Activated T-helper 1 cell treated with anti-CD3 and anti-CD28 coated beads, Interleukin-12 subunit alpha, Interleukin-12 subunit beta, Interleukin-2, Interleukin-4 antibody, amounts not matched to agents 30 ng/mL and 10 ng/mL and 1 ng/mL, durations not matched to agents 14 hours and 24 hours and 36 hours (primary cell): ENCODE data around the gene PRKCZ. TPM values are rescaled to one million over a fixed set of nuclear protein-coding genes. Genes with fewer than 3 reads are reported as not detected.

Experiments
- DNase-seq: peaks from one replicate; pipeline ENCODE4 v3.0.0; 2021; ENCODE audit warnings: low spot score
- H3K27ac Mint-ChIP-seq: one replicate; pipeline ENCODE4 v1.8.0; 2021; ENCODE audit warnings: mild to moderate bottlenecking, mixed read lengths
- H3K27me3 Mint-ChIP-seq: one replicate; pipeline ENCODE4 v1.8.0; 2022; ENCODE audit warnings: mild to moderate bottlenecking, moderate library complexity, mixed read lengths; ENCODE audit not compliant: insufficient read depth
- H3K36me3 Mint-ChIP-seq: one replicate; pipeline ENCODE4 v1.8.0; 2021; ENCODE audit warnings: low read depth, mixed read lengths
- H3K4me1 Mint-ChIP-seq: one replicate; pipeline ENCODE4 v1.8.0; 2021; ENCODE audit warnings: low read depth, mixed read lengths
- H3K4me3 Mint-ChIP-seq: one replicate; pipeline ENCODE4 v1.8.0; 2021; ENCODE audit warnings: mild to moderate bottlenecking, moderate library complexity, mixed read lengths
- H3K9me3 Mint-ChIP-seq: one replicate; pipeline ENCODE4 v1.8.0; 2021; ENCODE audit warnings: mixed read lengths
- intact Hi-C: fragments of 100-400 bp; cut with micrococcal nuclease; formaldehyde crosslinking; loops from one replicate; pipeline ENCODE4 v1.15.1; 2024
- total RNA-seq: library from RNA; stranded (reverse); gene quantifications from 2 replicates; pipeline ENCODE4 v1.2.3, GENCODE V29; 2022

PRKCZ gene
- total RNA-seq, 1 donor from 2014 or later: 4.1 TPM

- DNase-seq: no peak
- Mint-ChIP-seq H3K9me3 (no peaks in the 10 kb centered on the region), H3K27me3 (peaks cover 3% of the 10 kb centered on the region), H3K36me3 (no peaks in the 10 kb centered on the region), H3K27ac (no peak overlapping the region), H3K4me3 (no peak overlapping the region), H3K4me1 (no peaks in the 10 kb centered on the region)
- intact Hi-C loops: no loop called here
These were observed 19.9 kb upstream of the PRKCZ start for GRCh38 chr1:2030076-2030871.

GRCh38 chr1:2031546-2032540 is 18.4 kb upstream of the PRKCZ start:
- H3K36me3 Mint-ChIP-seq: no peaks in the 10 kb centered on the region
- intact Hi-C loops: no loop called here
- no peak for DNase-seq
- H3K27ac Mint-ChIP-seq: no peak overlapping the region
- H3K4me1 Mint-ChIP-seq: no peaks in the 10 kb centered on the region
- H3K27me3 Mint-ChIP-seq: peaks cover 3% of the 10 kb centered on the region
- H3K4me3 Mint-ChIP-seq: no peak overlapping the region
- H3K9me3 Mint-ChIP-seq: no peaks in the 10 kb centered on the region

- Mint-ChIP-seq H3K36me3 (no peaks in the 10 kb centered on the region), H3K27me3 (peaks cover 3% of the 10 kb centered on the region), H3K4me1 (no peaks in the 10 kb centered on the region), H3K4me3 (no peak overlapping the region), H3K27ac (no peak overlapping the region), H3K9me3 (no peaks in the 10 kb centered on the region)
- DNase-seq: no peak
- intact Hi-C loops: no loop called here
These were observed 17.5 kb upstream of the PRKCZ start for GRCh38 chr1:2032737-2033136.

GRCh38 chr1:2033165-2033564 is 17.0 kb upstream of the PRKCZ start:
- Mint-ChIP-seq H3K36me3 (no peaks in the 10 kb centered on the region), H3K9me3 (no peaks in the 10 kb centered on the region), H3K27me3 (peaks cover 3% of the 10 kb centered on the region), H3K4me3 (no peak overlapping the region), H3K4me1 (no peaks in the 10 kb centered on the region), H3K27ac (no peak overlapping the region)
- intact Hi-C loops: no loop called here
- DNase-seq: no peak

- Mint-ChIP-seq H3K4me1 (no peaks in the 10 kb centered on the region), H3K4me3 (no peak overlapping the region), H3K36me3 (no peaks in the 10 kb centered on the region), H3K27ac (no peak overlapping the region), H3K9me3 (no peaks in the 10 kb centered on the region), H3K27me3 (peaks cover 5% of the 10 kb centered on the region)
- intact Hi-C loops: no loop called here
- no peak for DNase-seq
These were observed 13.9 kb upstream of the PRKCZ start for GRCh38 chr1:2036287-2036686.

GRCh38 chr1:2037314-2037979 is 12.8 kb upstream of the PRKCZ start:
- intact Hi-C loops: no loop called here
- Mint-ChIP-seq H3K4me3 (no peak overlapping the region), H3K4me1 (no peaks in the 10 kb centered on the region), H3K9me3 (no peaks in the 10 kb centered on the region), H3K27me3 (peaks cover 5% of the 10 kb centered on the region), H3K27ac (no peak overlapping the region), H3K36me3 (no peaks in the 10 kb centered on the region)
- no peak for DNase-seq

- Mint-ChIP-seq H3K27ac (no peak overlapping the region), H3K4me3 (no peak overlapping the region)
- intact Hi-C loops: no loop called here
These were observed 12.0 kb upstream of the PRKCZ start for GRCh38 chr1:2038229-2038628.

GRCh38 chr1:2039251-2039650 is 11.0 kb upstream of the PRKCZ start:
- Mint-ChIP-seq H3K27ac (no peak overlapping the region), H3K4me3 (no peak overlapping the region), H3K27me3 (peaks cover 9% of the 10 kb centered on the region), H3K36me3 (no peaks in the 10 kb centered on the region), H3K9me3 (no peaks in the 10 kb centered on the region), H3K4me1 (no peaks in the 10 kb centered on the region)
- DNase-seq: no peak
- intact Hi-C loops: no loop called here

More at GRCh38 chr1:2038229-2038628, 12.0 kb upstream of the PRKCZ start:
- no peaks in the 10 kb centered on the region for H3K36me3 Mint-ChIP-seq
- no peak for DNase-seq
- H3K4me1 Mint-ChIP-seq: no peaks in the 10 kb centered on the region
- H3K9me3 Mint-ChIP-seq: no peaks in the 10 kb centered on the region
- peaks cover 5% of the 10 kb centered on the region for H3K27me3 Mint-ChIP-seq

- H3K27ac Mint-ChIP-seq: no peak overlapping the region
- H3K27me3 Mint-ChIP-seq: peaks cover 17% of the 10 kb centered on the region
- H3K4me1 Mint-ChIP-seq: no peaks in the 10 kb centered on the region
- intact Hi-C loops: no loop called here
- no peak for DNase-seq
- no peaks in the 10 kb centered on the region for H3K36me3 Mint-ChIP-seq
- H3K4me3 Mint-ChIP-seq: no peak overlapping the region
- H3K9me3 Mint-ChIP-seq: no peaks in the 10 kb centered on the region
These were observed 8.9 kb upstream of the PRKCZ start for GRCh38 chr1:2041305-2041704.

GRCh38 chr1:2041887-2042286 is 8.3 kb upstream of the PRKCZ start:
- intact Hi-C loops: no loop called here
- no peak overlapping the region for H3K4me3 Mint-ChIP-seq
- no peak overlapping the region for H3K27ac Mint-ChIP-seq
- H3K9me3 Mint-ChIP-seq: no peaks in the 10 kb centered on the region
- H3K4me1 Mint-ChIP-seq: no peaks in the 10 kb centered on the region
- no peak for DNase-seq
- H3K36me3 Mint-ChIP-seq: no peaks in the 10 kb centered on the region
- peaks cover 21% of the 10 kb centered on the region for H3K27me3 Mint-ChIP-seq

GRCh38 chr1:2042830-2043773 is 7.1 kb upstream of the PRKCZ start:
- DNase-seq: no peak
- Mint-ChIP-seq H3K27ac (no peak overlapping the region), H3K36me3 (no peaks in the 10 kb centered on the region), H3K4me1 (no peaks in the 10 kb centered on the region), H3K4me3 (no peak overlapping the region), H3K9me3 (no peaks in the 10 kb centered on the region), H3K27me3 (peaks cover 21% of the 10 kb centered on the region)
- intact Hi-C loops: no loop called here

GRCh38 chr1:2043886-2044285 is 6.3 kb upstream of the PRKCZ start:
- intact Hi-C loops: no loop called here
- Mint-ChIP-seq H3K27me3 (peaks cover 29% of the 10 kb centered on the region), H3K4me1 (peaks cover 1% of the 10 kb centered on the region), H3K9me3 (no peaks in the 10 kb centered on the region), H3K27ac (no peak overlapping the region), H3K4me3 (no peak overlapping the region), H3K36me3 (no peaks in the 10 kb centered on the region)
- DNase-seq: no peak
